Breast epithelium (tissue), 3 donors: Measurements from ENCODE around the gene DMD.

Experiments
- POLR2AphosphoS5 ChIP-seq, 3 donors: sonication (generic); formaldehyde crosslinking; IDR thresholded peaks; one replicate each; pipeline ENCODE4 v1.6.1; 2017; ENCODE audit warnings: antibody characterized with exemption in 3 of 3
- TF ChIP-seq, protein P1 (sequence below), 3 donors: fragments of 450-650 bp; IDR thresholded peaks; one replicate each; pipeline ENCODE4 v1.5.1; 2016 to 2017; ENCODE audit warnings: antibody characterized with exemption in 3 of 3, mild to moderate bottlenecking in 3 of 3, moderate library complexity in 3 of 3

DNA sequence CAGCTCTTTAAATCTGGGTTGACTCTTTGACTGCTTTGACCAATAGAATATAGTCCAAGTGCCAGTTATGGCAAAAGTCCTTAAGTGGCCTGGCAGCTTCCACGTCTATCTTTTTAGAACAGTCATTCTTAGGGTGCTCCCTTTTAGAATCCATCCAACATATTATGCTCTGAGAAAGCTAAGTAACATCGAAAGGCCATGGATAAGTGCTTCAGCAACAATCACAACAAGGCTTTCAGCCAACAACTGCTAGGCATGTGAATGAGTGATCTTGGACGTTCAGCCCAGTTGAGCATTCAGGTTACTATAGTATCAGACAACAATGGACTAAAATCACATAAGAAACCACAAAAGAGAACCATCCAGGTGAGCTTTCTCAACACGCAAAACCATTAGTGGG, 818.7 kb downstream of the DMD start:
- TF ChIP-seq, protein P1, sequence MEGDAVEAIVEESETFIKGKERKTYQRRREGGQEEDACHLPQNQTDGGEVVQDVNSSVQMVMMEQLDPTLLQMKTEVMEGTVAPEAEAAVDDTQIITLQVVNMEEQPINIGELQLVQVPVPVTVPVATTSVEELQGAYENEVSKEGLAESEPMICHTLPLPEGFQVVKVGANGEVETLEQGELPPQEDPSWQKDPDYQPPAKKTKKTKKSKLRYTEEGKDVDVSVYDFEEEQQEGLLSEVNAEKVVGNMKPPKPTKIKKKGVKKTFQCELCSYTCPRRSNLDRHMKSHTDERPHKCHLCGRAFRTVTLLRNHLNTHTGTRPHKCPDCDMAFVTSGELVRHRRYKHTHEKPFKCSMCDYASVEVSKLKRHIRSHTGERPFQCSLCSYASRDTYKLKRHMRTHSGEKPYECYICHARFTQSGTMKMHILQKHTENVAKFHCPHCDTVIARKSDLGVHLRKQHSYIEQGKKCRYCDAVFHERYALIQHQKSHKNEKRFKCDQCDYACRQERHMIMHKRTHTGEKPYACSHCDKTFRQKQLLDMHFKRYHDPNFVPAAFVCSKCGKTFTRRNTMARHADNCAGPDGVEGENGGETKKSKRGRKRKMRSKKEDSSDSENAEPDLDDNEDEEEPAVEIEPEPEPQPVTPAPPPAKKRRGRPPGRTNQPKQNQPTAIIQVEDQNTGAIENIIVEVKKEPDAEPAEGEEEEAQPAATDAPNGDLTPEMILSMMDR (IDR thresholded peaks at IDR 0.05) = no peak
- TF ChIP-seq POLR2AphosphoS5 (IDR thresholded peaks at IDR 0.05) = no peak
